Muscle of arm (tissue), 12 donors: ENCODE data around the gene BCAS3. TPM values are rescaled to one million over a fixed set of nuclear protein-coding genes. Genes with fewer than 3 reads are reported as not detected.
A peak's percentile ranks its signal among the peaks of the same experiment; 100 is the strongest.

Experiments used
- DNase-seq: peaks from one replicate; pipeline ENCODE4 v3.0.0-alpha.2; 2013
- polyA plus RNA-seq, 12 donors: library from polyadenylated mRNA; unstranded; fragments of 120-200 nt; gene quantifications; one replicate each; pipeline ENCODE4 v1.2.1, GENCODE V29; 2013; ENCODE audit not compliant: insufficient read length in 12 of 12

BCAS3 gene
- polyA plus RNA-seq, 12 donors = 8.1 to 23.8 (median 11.4) TPM; not detected in 1

DNA sequence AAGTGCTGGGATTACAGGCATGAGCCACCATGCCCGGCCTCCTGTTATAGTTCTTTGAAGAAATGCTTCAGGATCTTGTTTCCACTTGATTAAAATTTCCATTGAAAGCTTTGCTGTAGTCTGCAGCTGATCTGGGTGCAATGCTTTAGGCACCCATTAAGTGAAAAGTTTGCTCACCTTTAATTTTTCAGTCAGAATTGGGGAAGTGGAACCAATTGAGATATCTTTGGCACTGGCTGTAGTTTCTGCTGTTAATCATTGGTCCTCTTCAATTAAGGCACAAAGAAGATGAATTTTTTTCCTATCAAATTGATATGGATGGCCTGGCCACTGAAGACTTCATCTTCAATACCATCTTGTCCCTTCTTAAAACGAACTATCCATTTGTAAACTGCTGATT is 385.9 kb downstream of the BCAS3 start:
- DNase-seq = no peak

GRCh38 chr17:61064087-61064951 is 386.7 kb downstream of the BCAS3 start:
- DNase-seq = no peak

- peak; percentile 36 for DNase-seq
These were observed 387.7 kb downstream of the BCAS3 start for GRCh38 chr17:61065263-61065773.

DNA sequence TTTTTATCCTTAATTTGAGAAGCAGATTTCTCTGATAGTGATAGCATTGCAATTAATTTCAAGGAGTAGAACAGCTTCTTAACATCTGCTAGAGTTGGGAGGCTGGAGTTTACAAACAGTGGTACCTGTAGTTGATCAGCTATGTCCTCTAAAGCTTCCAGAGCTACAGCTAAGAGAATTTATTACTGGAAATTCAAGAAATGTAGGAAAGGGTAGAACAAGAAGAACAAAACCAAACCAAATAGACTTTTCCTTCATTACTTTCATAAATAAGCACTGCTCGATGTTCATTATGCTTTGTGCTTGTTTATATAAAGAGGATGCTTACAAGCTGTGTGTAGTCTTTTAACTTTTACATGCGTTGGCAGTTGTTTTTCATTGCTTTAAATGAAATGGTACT is 388.4 kb downstream of the BCAS3 start:
- DNase-seq = no peak

DNA sequence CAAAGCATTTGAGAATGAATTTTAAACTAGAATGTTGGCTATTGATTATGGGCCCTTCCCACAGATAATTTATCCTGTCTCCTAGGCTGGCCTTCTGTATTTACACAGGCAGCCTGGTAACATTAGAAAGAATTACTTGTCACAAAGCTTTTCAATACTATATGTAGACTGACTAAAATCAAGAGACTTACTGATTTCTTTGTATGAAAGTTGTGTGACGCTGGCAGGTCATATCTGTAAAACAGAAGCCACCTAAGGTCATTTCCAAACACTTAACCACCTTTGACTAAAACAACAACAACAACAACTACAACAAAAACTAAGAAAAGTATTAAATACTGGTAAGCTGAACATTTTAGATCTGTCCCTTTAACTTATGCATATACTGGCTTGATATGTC is 393.0 kb downstream of the BCAS3 start:
- no peak for DNase-seq

- no peak for DNase-seq
These were observed 395.0 kb downstream of the BCAS3 start for GRCh38 chr17:61072648-61073047.

DNA sequence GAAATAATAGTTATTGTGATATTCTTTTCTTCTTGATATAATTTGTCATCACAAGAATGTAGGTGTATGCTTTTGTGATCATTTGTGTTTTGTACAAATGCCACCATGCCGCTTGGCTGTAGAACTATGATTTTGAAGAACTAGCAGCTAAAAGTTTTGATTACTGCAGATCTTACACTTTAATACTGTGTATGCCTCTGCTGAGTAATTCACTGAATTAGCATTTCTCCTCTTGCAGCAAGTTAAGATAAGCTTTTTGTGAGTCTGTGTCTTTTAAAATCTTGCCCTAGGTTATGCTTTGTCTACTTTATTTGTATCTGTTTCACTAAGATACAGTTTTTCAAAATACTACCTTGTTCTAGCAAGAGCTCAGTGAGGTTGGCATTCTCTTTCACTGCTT is 395.5 kb downstream of the BCAS3 start:
- DNase-seq = no peak

GRCh38 chr17:61073799-61074513 is 396.3 kb downstream of the BCAS3 start:
- no peak for DNase-seq

DNA sequence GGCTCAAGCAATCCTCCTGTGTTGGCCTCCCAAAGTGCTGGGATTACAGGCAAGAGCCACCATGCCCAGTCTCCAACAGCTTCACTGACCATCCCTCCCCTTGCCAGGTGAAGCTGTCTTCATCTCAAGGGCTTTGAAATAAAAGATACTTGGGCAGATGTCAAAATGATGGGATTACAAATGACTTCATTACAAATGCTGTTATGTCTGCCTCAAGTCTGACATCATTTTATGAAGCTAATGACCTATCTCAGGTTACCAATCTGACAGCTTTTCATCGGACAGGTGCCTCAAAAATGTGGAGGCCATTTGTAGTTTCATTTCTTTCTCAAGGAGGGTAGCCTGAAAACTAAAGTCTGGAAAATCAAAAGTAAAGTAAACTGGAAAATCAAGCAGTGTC is 398.3 kb downstream of the BCAS3 start:
- DNase-seq = no peak

DNA sequence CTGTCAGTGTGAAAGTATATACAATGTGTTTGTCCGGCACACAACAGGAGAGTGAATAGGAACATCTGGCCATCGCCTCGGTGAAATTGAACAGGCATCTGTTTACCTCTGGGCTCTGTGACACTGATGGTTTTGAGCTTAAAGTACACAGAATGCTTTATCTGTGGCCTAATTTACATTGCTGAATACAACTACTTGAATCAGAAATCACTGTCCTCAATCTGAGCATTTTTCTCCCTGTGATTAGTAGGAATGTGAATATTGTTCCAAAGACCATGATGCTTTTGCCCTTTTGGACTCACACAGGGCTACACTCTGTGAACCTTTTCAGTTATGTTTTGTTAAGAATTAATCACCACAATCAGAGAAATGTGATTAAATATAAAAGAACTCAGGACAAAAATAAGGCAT is 399.0 kb downstream of the BCAS3 start:
- no peak for DNase-seq

GRCh38 chr17:61081959-61082358 is 404.3 kb downstream of the BCAS3 start:
- no peak for DNase-seq

DNA sequence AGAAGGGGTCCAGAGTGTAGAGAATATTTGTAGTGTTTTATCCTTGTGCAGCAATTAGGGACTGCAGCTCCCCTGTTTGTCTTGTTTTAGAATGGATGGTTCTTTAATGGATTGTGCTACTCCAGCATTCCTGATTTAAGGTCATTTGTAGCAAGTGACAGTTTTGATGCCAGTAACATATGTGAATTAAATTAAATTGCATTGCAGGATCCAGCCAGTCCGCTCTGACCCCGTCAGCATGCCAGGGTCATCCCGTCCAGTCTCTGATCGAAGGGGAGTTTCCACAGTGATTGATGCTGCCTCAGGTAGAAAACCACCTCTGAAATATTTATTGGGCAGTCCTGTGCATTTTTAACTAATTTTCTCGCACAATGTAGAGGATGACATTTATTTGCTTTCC is 406.6 kb downstream of the BCAS3 start:
- no peak for DNase-seq

- no peak for DNase-seq
These were observed 409.4 kb downstream of the BCAS3 start for GRCh38 chr17:61087024-61087423.

- no peak for DNase-seq
These were observed 410.9 kb downstream of the BCAS3 start for GRCh38 chr17:61088556-61088955.

GRCh38 chr17:61091096-61091495 is 413.4 kb downstream of the BCAS3 start:
- DNase-seq = no peak

GRCh38 chr17:61097781-61098180 is 420.1 kb downstream of the BCAS3 start:
- DNase-seq = no peak

DNA sequence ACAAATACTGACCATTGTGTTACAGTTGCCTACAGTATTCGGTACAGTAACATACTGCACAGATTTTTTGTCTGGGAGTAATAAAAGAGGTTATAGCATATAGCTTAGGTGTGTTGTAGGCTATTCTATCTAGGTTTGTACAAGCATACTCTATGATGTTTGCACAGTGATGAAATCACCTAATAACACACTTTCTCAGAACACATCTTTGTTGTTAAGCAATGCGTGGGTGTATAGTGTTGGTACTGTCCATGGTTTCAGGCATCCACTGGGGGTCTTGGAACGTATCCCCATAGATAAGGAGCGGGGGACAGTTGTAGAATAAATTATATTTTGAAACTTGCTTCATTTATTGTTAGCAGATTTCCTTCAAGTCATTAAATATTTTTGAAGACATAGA is 428.7 kb downstream of the BCAS3 start:
- DNase-seq = no peak

DNA sequence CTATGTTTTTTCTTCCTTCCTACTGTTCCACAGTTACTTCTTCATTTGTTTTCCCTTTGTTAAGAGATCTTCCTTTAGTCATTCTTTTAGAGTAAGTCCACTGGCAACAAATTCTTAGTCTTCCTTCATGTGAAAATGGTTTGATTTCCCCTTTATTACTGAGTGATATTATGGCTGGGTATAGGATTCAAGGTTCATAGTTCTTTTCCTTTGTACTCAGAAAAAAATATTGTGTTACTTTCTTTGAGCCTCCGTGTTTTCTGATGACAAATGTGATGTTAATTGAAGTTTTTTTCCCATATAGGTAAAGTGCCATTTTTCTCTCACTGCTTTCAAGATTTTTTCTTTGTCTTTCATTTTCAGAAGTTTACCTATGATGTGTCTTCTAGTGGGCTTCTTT is 438.9 kb downstream of the BCAS3 start:
- no peak for DNase-seq

DNA sequence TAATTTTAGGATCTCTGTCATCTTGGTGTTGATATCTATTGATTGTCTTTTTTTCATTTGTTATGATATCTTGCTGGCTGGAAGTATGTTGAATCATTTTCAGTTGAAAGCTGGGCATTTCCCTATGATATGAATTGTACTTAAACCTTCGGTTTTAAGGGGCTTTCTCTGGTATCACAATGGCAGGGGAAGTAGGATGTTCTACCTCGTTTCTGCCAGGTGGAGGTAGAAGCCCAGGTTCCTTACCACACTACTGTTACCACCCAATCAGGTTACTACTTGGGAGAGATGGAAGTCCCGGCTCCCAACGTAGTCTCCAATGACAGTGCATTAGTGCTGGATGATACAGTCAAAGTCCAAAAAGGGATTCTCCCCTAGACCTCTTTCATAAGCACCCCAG is 440.3 kb downstream of the BCAS3 start:
- DNase-seq = no peak

- DNase-seq = no peak
These were observed 441.2 kb downstream of the BCAS3 start for GRCh38 chr17:61118871-61119270.

GRCh38 chr17:61122326-61122913 is 444.8 kb downstream of the BCAS3 start:
- DNase-seq = no peak

DNA sequence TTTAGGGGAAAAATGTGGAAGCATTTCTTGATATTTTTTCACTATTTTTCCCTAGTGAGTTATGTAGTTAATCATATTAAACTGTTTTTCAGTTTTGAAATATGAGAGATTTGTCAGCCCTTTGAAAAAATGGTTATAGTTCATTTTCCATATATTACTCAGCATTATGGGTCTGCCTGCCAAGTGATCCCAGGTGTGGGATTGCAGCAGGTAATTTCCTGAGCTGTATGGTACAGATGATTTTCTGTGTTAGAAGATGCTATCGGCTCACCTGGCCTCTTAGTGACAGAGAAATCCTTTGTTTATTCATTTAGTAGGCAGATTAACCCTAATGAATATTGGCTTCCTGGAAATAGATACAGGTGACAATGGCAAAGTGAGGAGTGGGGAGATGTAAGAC is 446.9 kb downstream of the BCAS3 start:
- no peak for DNase-seq
